K562 (cell line): ENCODE results near the gene HIVEP1. TPM values are rescaled to one million over a fixed set of nuclear protein-coding genes. Genes with fewer than 3 reads are reported as not detected.

Experiments
- ATAC-seq: fragments of 200-7000 bp; cut with Tn5 transposase; 3 replicates; pipeline ENCODE4 v1.9.1; 2020; ENCODE audit warnings: moderate library complexity
- BruUV-seq: library from RNA; stranded (reverse); fragments of 400-500 nt; replicated peaks from 2 replicates; lab custom pipeline; 2021; lab: Mats Ljungman, UMichigan
- CTCF ChIA-PET: fragments of 300-600 bp; formaldehyde crosslinking; extraction: SDS; loops from one replicate; lab custom pipeline; 2021; ENCODE audit warnings: low intra/inter-chr PET ratio; lab: Yijun Ruan, JAX
- POLR2A ChIA-PET: fragments of 300-600, 350-650 bp; sonication (Branson Sonifier 250); formaldehyde crosslinking; extraction: SDS; loops from one replicate; lab custom pipeline; 2021; ENCODE audit warnings: antibody characterized with exemption, inconsistent platforms; lab: Yijun Ruan, JAX
- DNase-seq, 4 experiments: peaks; one replicate each; pipeline versions ENCODE4 v3.0.0 to v3.0.0-alpha.2; 2011 to 2018; ENCODE audit warnings: low spot score in 3 of 4, mixed read lengths in 3 of 4; ENCODE audit errors: extremely low read depth in 1 of 4
- FAIRE-seq: peaks from 2 replicates; lab custom pipeline; 2011; peaks lifted over from hg19 to GRCh38; lab: Jason Lieb, UNC
- H2AFZ ChIP-seq: 2 replicates; pipeline ENCODE4 v1.6.0; 2011; ENCODE audit warnings: low read depth, low read length, control low read depth, inconsistent platforms
- H3K27ac ChIP-seq: fragments of 200-600 bp; 3 replicates; pipeline ENCODE4 v1.8.0; 2011; ENCODE audit warnings: low read depth, mild to moderate bottlenecking, control low read depth, inconsistent platforms, low read length, moderate library complexity, mixed read lengths; ENCODE audit errors: extremely low read depth
- H3K27me3 ChIP-seq, 2 experiments: fragments of 300-600 bp in 1 of 2; 2 replicates in 1 of 2; 3 replicates in 1 of 2; pipeline versions ENCODE4 v1.6.0 to v1.8.0; 2011; ENCODE audit warnings: inconsistent platforms in 2 of 2, low read length in 2 of 2, mild to moderate bottlenecking in 1 of 2, mixed read lengths in 1 of 2, moderate library complexity in 1 of 2; ENCODE audit not compliant: control insufficient read depth in 2 of 2, insufficient read depth in 2 of 2
- H3K36me3 ChIP-seq: fragments of 300-600 bp; 3 replicates; pipeline ENCODE4 v1.8.0; 2011; ENCODE audit warnings: mild to moderate bottlenecking, low read length, inconsistent platforms; ENCODE audit not compliant: control insufficient read depth, insufficient read depth
- H3K4me1 ChIP-seq, 2 experiments: fragments of 200-600 bp in 1 of 2; replicated peaks in 1 of 2; 2 replicates in 1 of 2; 3 replicates in 1 of 2; pipeline versions ENCODE4 v1.5.1 to v1.8.0; 2011; ENCODE audit warnings: inconsistent platforms in 2 of 2, low read length in 2 of 2, mild to moderate bottlenecking in 1 of 2, mixed read lengths in 1 of 2, moderate library complexity in 1 of 2; ENCODE audit not compliant: control insufficient read depth in 2 of 2, insufficient read depth in 2 of 2
- H3K4me2 ChIP-seq: 2 replicates; pipeline ENCODE4 v1.6.1; 2011; ENCODE audit warnings: low read length, control low read depth, inconsistent platforms, mixed read lengths; ENCODE audit not compliant: insufficient read depth
- H3K4me3 ChIP-seq: fragments of 200-600 bp; sonication (generic), shearing (Covaris generic); 2 replicates; pipeline ENCODE4 v1.5.1; 2016; ENCODE audit warnings: control low read depth, inconsistent platforms
- H3K79me2 ChIP-seq: fragments of 200-600 bp; 3 replicates; pipeline ENCODE4 v1.8.0; 2011; ENCODE audit warnings: low read length, inconsistent platforms; ENCODE audit not compliant: control insufficient read depth, insufficient read depth
- H3K9ac ChIP-seq, 2 experiments: 2 replicates each; pipeline versions ENCODE4 v1.6.0 to v1.6.1; 2011; ENCODE audit warnings: low read depth in 2 of 2, low read length in 2 of 2, control low read depth in 1 of 2, inconsistent platforms in 1 of 2, mild to moderate bottlenecking in 1 of 2, mixed read lengths in 1 of 2; ENCODE audit not compliant: insufficient read depth in 1 of 2
- H3K9me1 ChIP-seq: one replicate; pipeline ENCODE4 v1.6.0; 2011; ENCODE audit warnings: inconsistent platforms, mild to moderate bottlenecking, low read length, moderate library complexity; ENCODE audit not compliant: control insufficient read depth, insufficient read depth
- H3K9me3 ChIP-seq: replicated peaks from 2 replicates; pipeline ENCODE4 v1.5.1; 2011; ENCODE audit warnings: low read depth, low read length, inconsistent platforms; ENCODE audit not compliant: control insufficient read depth, insufficient read depth
- H4K20me1 ChIP-seq: replicated peaks from 2 replicates; pipeline ENCODE4 v1.6.1; 2011; ENCODE audit warnings: low read length, inconsistent platforms, mixed read lengths; ENCODE audit not compliant: control insufficient read depth, insufficient read depth
- CHAMP1 ChIP-seq: fragments of 450-650 bp; IDR thresholded peaks from 2 replicates; pipeline ENCODE4 v1.6.1; 2016; ENCODE audit warnings: mild to moderate bottlenecking
- CREM ChIP-seq: IDR thresholded peaks from 2 replicates; pipeline ENCODE4 v1.6.1; 2014; ENCODE audit warnings: antibody characterized with exemption, low read depth
- CXXC5 ChIP-seq: fragments of 250-450 bp; sonication (Bioruptor Pico); IDR thresholded peaks from 2 replicates; pipeline ENCODE4 v1.8.0; 2022; ENCODE audit warnings: inconsistent platforms, mild to moderate bottlenecking, moderate library complexity
- DMBX1 ChIP-seq: fragments of 250-450 bp; sonication (Bioruptor Pico); IDR thresholded peaks from 2 replicates; pipeline ENCODE4 v1.8.0; 2022; ENCODE audit warnings: inconsistent platforms, mild to moderate bottlenecking, moderate library complexity, borderline replicate concordance
- E2F3 ChIP-seq: fragments of 250-450 bp; sonication (Bioruptor Pico); IDR thresholded peaks from 2 replicates; pipeline ENCODE4 v1.4.0; 2020; ENCODE audit warnings: mild to moderate bottlenecking
- ETS2 ChIP-seq: IDR thresholded peaks from 2 replicates; pipeline ENCODE4 v1.6.1; 2016; ENCODE audit warnings: borderline replicate concordance, missing genetic modification characterization, mild to moderate bottlenecking, moderate library complexity, missing compliant biosample characterization; ENCODE audit not compliant: poor library complexity, severe bottlenecking
- HLTF ChIP-seq: fragments of 450-650 bp; IDR thresholded peaks from 2 replicates; pipeline ENCODE4 v1.6.1; 2016
- HMBOX1 ChIP-seq: sonication (generic); IDR thresholded peaks from 2 replicates; pipeline ENCODE4 v1.6.1; 2016
- L3MBTL2 ChIP-seq: fragments of 450-650 bp; IDR thresholded peaks from 2 replicates; pipeline ENCODE4 v1.6.1; 2016; ENCODE audit warnings: mild to moderate bottlenecking, moderate library complexity
- NR2C2 ChIP-seq, 2 experiments: fragments of 200-800 bp in 1 of 2; sonication (Bioruptor generic) in 1 of 2; sonication (generic) in 1 of 2; formaldehyde crosslinking in 1 of 2; IDR thresholded peaks; 2 replicates each; pipeline versions ENCODE4 v1.6.1 to v1.8.0; 2016 to 2022; ENCODE audit warnings: mild to moderate bottlenecking in 1 of 2, missing compliant biosample characterization in 1 of 2, missing genetic modification characterization in 1 of 2, missing genetic modification reagents in 1 of 2
- PCBP2 ChIP-seq: fragments of 200-400 bp; formaldehyde crosslinking; IDR thresholded peaks from 2 replicates; pipeline ENCODE4 v1.6.1; 2018; ENCODE audit warnings: low read length, low read depth, mild to moderate bottlenecking, moderate library complexity; ENCODE audit not compliant: poor library complexity, severe bottlenecking
- RFX7 ChIP-seq: fragments of 250-450 bp; sonication (Bioruptor Pico); IDR thresholded peaks from 2 replicates; pipeline ENCODE4 v1.5.1; 2021; ENCODE audit warnings: mild to moderate bottlenecking
- SMAD2 ChIP-seq: fragments of 150-350 bp; IDR thresholded peaks from 2 replicates; pipeline ENCODE4 v1.6.1; 2014; ENCODE audit warnings: low read depth, mild to moderate bottlenecking, low read length
- SMARCA4 ChIP-seq: fragments of 450-650 bp; IDR thresholded peaks from 2 replicates; pipeline ENCODE4 v1.6.1; 2016
- ZFX ChIP-seq: sonication (generic); formaldehyde crosslinking; IDR thresholded peaks from 2 replicates; pipeline ENCODE4 v1.8.0; 2022; ENCODE audit warnings: mild to moderate bottlenecking, missing genetic modification reagents, moderate library complexity
- ZNF134 ChIP-seq: fragments of 250-450 bp; sonication (Bioruptor Pico); conservative IDR thresholded peaks from 2 replicates; pipeline ENCODE4 v1.4.0; 2020
- ZNF217 ChIP-seq: sonication (generic); formaldehyde crosslinking; IDR thresholded peaks from 2 replicates; pipeline ENCODE4 v1.8.0; 2022; ENCODE audit warnings: mild to moderate bottlenecking, missing genetic modification reagents
- WGBS: fragments of 100-300 bp; shearing (Covaris generic); methylation state at CpG from one replicate; pipeline ENCODE4 v1.1.6; 2016; ENCODE audit warnings: low coverage, mixed read lengths; ENCODE audit not compliant: insufficient coverage; ENCODE audit errors: missing lambda C conversion rate; 5-methylcytosine and 5-hydroxymethylcytosine counted together
- in situ Hi-C: fragments of 300-500 bp; cut with MboI; formaldehyde crosslinking; loops from 4 replicates; pipeline ENCODE4 v1.15.0; 2018; ENCODE audit warnings: inconsistent platforms, mixed read lengths
- intact Hi-C: fragments of 100-400 bp; cut with micrococcal nuclease; formaldehyde crosslinking; loops from 2 replicates; pipeline ENCODE4 v1.14.2; 2022
- polyA plus RNA-seq, 8 experiments: library from polyadenylated mRNA; depleted of rRNA in 4 of 8; stranded (reverse) in 5 of 8; unstranded in 3 of 8; fragments of >200 nt; fragmentation: Nextera tagmentation in 2 of 8; fragmentation: Illumina TruSeq in 1 of 8; extraction: Ambion mirVana in 2 of 8; extraction: Trizol in 1 of 8; gene quantifications; 2 replicates each; pipeline versions ENCODE4 v1.2.1 to v1.2.3, GENCODE V29; 2011 to 2014; ENCODE audit warnings: inconsistent platforms in 1 of 8, missing spikeins in 1 of 8
- total RNA-seq, 7 experiments: library from RNA; depleted of rRNA in 6 of 7; stranded (reverse); fragments of >200 nt in 6 of 7; fragmentation: Illumina TruSeq in 2 of 7; extraction: Trizol in 2 of 7; gene quantifications; 2 replicates each; pipeline versions ENCODE4 v1.2.1 to v1.2.3, GENCODE V29; 2011 to 2021; ENCODE audit warnings: low replicate concordance in 1 of 7

HIVEP1 gene
- total and polyA plus RNA-seq, 9 of the 15 experiments (the other 6 are each of a cell fraction or from before 2014, with no cell fraction given): 6.0 to 33.3 (median 21.7) TPM

DNA sequence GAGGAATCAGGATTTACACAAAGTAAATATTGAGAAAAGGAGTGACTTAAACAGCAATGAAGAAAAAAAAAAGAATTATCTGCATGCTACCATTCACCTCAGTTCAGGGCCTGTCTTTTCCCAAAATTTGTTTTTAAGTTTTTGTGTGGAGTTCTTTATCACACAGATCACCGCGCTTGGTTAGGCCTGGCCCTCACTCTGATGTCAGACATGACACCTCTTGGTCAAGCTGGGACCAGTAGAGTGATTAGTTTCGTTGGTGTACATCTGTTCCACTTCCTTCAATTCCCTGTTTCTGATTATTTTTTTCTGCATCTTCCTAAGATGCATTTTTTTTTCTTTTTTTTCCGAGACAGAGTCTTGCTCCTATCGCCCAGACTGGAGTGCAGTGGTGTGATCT, 34.9 kb upstream of the HIVEP1 start:
- Histone ChIP-seq H3K4me1 (peaks cover 3 to 22% of the 10 kb centered on the region in 2 experiments; a peak in 4 of 5 replicates), H3K9me3 (peaks cover 3% of the 10 kb centered on the region; the same call in 1 of the 2 replicates), H3K9me1 (no peaks in the 10 kb centered on the region), H3K36me3 (no peaks in the 10 kb centered on the region), H3K4me2 (no peak overlapping the region), H3K9ac (no peak overlapping the region), H2AFZ (peak overlapping the region; percentile 77), H4K20me1 (no peaks in the 10 kb centered on the region), H3K4me3 (no peak overlapping the region), H3K79me2 (no peaks in the 10 kb centered on the region), H3K27me3 (no peaks in the 10 kb centered on the region), H3K27ac (no peak overlapping the region)
- ATAC-seq (peak; percentile 52), DNase-seq (peak in 1 of 4 experiments; percentile 54), FAIRE-seq (no peak)
- WGBS: 62% methylated on average over 5 of the region's 5 CpGs
- in situ Hi-C loops: no loop called here
- ChIA-PET POLR2A (interaction anchor here (1.2 kb wide), 1 partner anchor 27 kb away, joined by 3 read pairs; no protein-coding TSS in a partner anchor), CTCF (no interaction called here)
- BruUV-seq: no TSS peak
- intact Hi-C loops: loop anchor here (5.0 kb wide), 1 partner anchor 45 kb away; no protein-coding TSS in a partner anchor
- TF ChIP-seq SMARCA4: no peak
- TF ChIP-seq HLTF: 0 out of 2 replicates have a peak, but pooled peaks have one; percentile 19
- TF ChIP-seq ZNF134 (CRISPR knock-in tag): peak; percentile 93
- no peak for TF ChIP-seq RFX7 (CRISPR knock-in tag)
- peak; percentile 23; the same call in 1 of the 2 replicates for TF ChIP-seq CHAMP1
- TF ChIP-seq ZNF217 (CRISPR knock-in tag): no peak
- TF ChIP-seq CXXC5 (CRISPR knock-in tag): peak; percentile 40; the same call in 1 of the 2 replicates
- 0 out of 2 replicates have a peak, but pooled peaks have one; percentile 21 for TF ChIP-seq CREM
- TF ChIP-seq HMBOX1: 0 out of 2 replicates have a peak, but pooled peaks have one; percentile 53
- TF ChIP-seq NR2C2 (CRISPR knock-in tag; IDR thresholded peaks at IDR 0.05): no peak
- TF ChIP-seq NR2C2 (tag; IDR thresholded peaks at IDR 0.05): no peak
- TF ChIP-seq SMAD2: no peak
- no peak for TF ChIP-seq ETS2
- TF ChIP-seq L3MBTL2: no peak
- no peak for TF ChIP-seq PCBP2
- 0 out of 2 replicates have a peak, but pooled peaks have one; percentile 10 for TF ChIP-seq DMBX1 (CRISPR knock-in tag)
- TF ChIP-seq ZFX (CRISPR knock-in tag): peak; percentile 47; the same call in 1 of the 2 replicates
- no peak for TF ChIP-seq E2F3 (CRISPR knock-in tag)
